Hepatocyte (in vitro differentiated cells): Measurements from ENCODE around the gene MIEF1.
A peak's percentile ranks its signal among the peaks of the same experiment; 100 is the strongest.

ENCODE experiments used
- EZH2 ChIP-seq: fragments of 200-600 bp; sonication (generic); IDR thresholded peaks from 2 replicates; pipeline ENCODE4 v1.6.1; 2016; ENCODE audit warnings: antibody characterized with exemption, mild to moderate bottlenecking, borderline replicate concordance
- TF ChIP-seq, protein P1 (sequence below): fragments of 200-600 bp; sonication (generic); IDR thresholded peaks from 2 replicates; pipeline ENCODE4 v1.5.1; 2016; ENCODE audit warnings: antibody characterized with exemption, mild to moderate bottlenecking; ENCODE audit not compliant: poor library complexity

GRCh38 chr22:39514373-39514973 lies 12.4 kb downstream of the MIEF1 start:
- TF ChIP-seq, protein P1, sequence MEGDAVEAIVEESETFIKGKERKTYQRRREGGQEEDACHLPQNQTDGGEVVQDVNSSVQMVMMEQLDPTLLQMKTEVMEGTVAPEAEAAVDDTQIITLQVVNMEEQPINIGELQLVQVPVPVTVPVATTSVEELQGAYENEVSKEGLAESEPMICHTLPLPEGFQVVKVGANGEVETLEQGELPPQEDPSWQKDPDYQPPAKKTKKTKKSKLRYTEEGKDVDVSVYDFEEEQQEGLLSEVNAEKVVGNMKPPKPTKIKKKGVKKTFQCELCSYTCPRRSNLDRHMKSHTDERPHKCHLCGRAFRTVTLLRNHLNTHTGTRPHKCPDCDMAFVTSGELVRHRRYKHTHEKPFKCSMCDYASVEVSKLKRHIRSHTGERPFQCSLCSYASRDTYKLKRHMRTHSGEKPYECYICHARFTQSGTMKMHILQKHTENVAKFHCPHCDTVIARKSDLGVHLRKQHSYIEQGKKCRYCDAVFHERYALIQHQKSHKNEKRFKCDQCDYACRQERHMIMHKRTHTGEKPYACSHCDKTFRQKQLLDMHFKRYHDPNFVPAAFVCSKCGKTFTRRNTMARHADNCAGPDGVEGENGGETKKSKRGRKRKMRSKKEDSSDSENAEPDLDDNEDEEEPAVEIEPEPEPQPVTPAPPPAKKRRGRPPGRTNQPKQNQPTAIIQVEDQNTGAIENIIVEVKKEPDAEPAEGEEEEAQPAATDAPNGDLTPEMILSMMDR: peak; percentile 70
- no peak for TF ChIP-seq EZH2
